HG03108 (cell line): ENCODE results near the gene TMEM116.

Source experiments
- ATAC-seq: cut with Tn5 transposase; IDR thresholded peaks from one replicate; pipeline ENCODE4 v1.9.1; 2021; ENCODE audit warnings: moderate library complexity; ENCODE audit not compliant: unreplicated experiment

Gene TMEM116

GRCh38 chr12:111905502-111905901, 107.5 kb downstream of the TMEM116 start:
- ATAC-seq, result no peak

GRCh38 chr12:111904446-111904975, 108.5 kb downstream of the TMEM116 start:
- no peak for ATAC-seq

GRCh38 chr12:111901182-111901581, 111.8 kb downstream of the TMEM116 start:
- no peak for ATAC-seq

- no peak for ATAC-seq
Observed at GRCh38 chr12:111894556-111894955, 118.4 kb downstream of the TMEM116 start.

GRCh38 chr12:111893287-111893686, 119.7 kb downstream of the TMEM116 start:
- ATAC-seq, result no peak

- ATAC-seq, result no peak
Observed at GRCh38 chr12:111887926-111888745, 124.8 kb downstream of the TMEM116 start.

- ATAC-seq, result no peak
Observed at GRCh38 chr12:111886662-111887545, 126.1 kb downstream of the TMEM116 start.

GRCh38 chr12:111881716-111882115, 131.2 kb downstream of the TMEM116 start:
- no peak for ATAC-seq
